ENCODE results near the gene TNNT3. TPM values are rescaled to one million over a fixed set of nuclear protein-coding genes. Genes with fewer than 3 reads are reported as not detected.

TNNT3 gene
- polyA plus RNA-seq, 1 experiment = not detected

- TF ChIP-seq, protein P1, sequence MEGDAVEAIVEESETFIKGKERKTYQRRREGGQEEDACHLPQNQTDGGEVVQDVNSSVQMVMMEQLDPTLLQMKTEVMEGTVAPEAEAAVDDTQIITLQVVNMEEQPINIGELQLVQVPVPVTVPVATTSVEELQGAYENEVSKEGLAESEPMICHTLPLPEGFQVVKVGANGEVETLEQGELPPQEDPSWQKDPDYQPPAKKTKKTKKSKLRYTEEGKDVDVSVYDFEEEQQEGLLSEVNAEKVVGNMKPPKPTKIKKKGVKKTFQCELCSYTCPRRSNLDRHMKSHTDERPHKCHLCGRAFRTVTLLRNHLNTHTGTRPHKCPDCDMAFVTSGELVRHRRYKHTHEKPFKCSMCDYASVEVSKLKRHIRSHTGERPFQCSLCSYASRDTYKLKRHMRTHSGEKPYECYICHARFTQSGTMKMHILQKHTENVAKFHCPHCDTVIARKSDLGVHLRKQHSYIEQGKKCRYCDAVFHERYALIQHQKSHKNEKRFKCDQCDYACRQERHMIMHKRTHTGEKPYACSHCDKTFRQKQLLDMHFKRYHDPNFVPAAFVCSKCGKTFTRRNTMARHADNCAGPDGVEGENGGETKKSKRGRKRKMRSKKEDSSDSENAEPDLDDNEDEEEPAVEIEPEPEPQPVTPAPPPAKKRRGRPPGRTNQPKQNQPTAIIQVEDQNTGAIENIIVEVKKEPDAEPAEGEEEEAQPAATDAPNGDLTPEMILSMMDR (IDR thresholded peaks at IDR 0.05; ENCODE audit: low read depth, low read length) = no peak
- Histone ChIP-seq H3K27ac (ENCODE audit: low read depth, low read length) (no peak overlapping the region), H3K4me3 (ENCODE audit: low read depth, low read length) (no peak overlapping the region), H3K27me3 (ENCODE audit: control insufficient read depth, insufficient read depth, low read length) (peaks cover 9% of the 10 kb centered on the region), H3K9me3 (ENCODE audit: control insufficient read depth, insufficient read depth, low read length) (no peaks in the 10 kb centered on the region; the same call in 1 of the 2 replicates)
- ChIA-PET POLR2A (no interaction called here), CTCF (no interaction called here)
- DNase-seq (ENCODE audit: low read depth, low spot score) = no peak
These were observed 8.5 kb downstream of the TNNT3 start for GRCh38 chr11:1927848-1928469.

- no peaks in the 10 kb centered on the region; the same call in 1 of the 2 replicates for H3K9me3 ChIP-seq (ENCODE audit: control insufficient read depth, insufficient read depth, low read length)
- ChIA-PET CTCF (no interaction called here), POLR2A (interaction anchor here (0.6 kb wide), 1 partner anchor 31 kb away, joined by 6 read pairs; no protein-coding TSS in a partner anchor)
- TF ChIP-seq, protein P1 (IDR thresholded peaks at IDR 0.05; ENCODE audit: low read depth, low read length) = no peak
- H3K4me3 ChIP-seq (ENCODE audit: low read depth, low read length) = no peak overlapping the region
- no peak for DNase-seq (ENCODE audit: low read depth, low spot score)
- no peak overlapping the region for H3K27ac ChIP-seq (ENCODE audit: low read depth, low read length)
- peaks cover 9% of the 10 kb centered on the region for H3K27me3 ChIP-seq (ENCODE audit: control insufficient read depth, insufficient read depth, low read length)
These were observed 9.0 kb downstream of the TNNT3 start for GRCh38 chr11:1928470-1928890.

GRCh38 chr11:1928891-1929541 lies 9.5 kb downstream of the TNNT3 start:
- ChIA-PET CTCF (no interaction called here), POLR2A (interaction anchor here (0.6 kb wide), 1 partner anchor 31 kb away, joined by 6 read pairs; no protein-coding TSS in a partner anchor)
- TF ChIP-seq, protein P1 (IDR thresholded peaks at IDR 0.05; ENCODE audit: low read depth, low read length) = no peak
- no peaks in the 10 kb centered on the region; the same call in 1 of the 2 replicates for H3K9me3 ChIP-seq (ENCODE audit: control insufficient read depth, insufficient read depth, low read length)
- peaks cover 5% of the 10 kb centered on the region for H3K27me3 ChIP-seq (ENCODE audit: control insufficient read depth, insufficient read depth, low read length)
- H3K4me3 ChIP-seq (ENCODE audit: low read depth, low read length) = no peak overlapping the region
- H3K27ac ChIP-seq (ENCODE audit: low read depth, low read length) = no peak overlapping the region
- no peak for DNase-seq (ENCODE audit: low read depth, low spot score)

DNA sequence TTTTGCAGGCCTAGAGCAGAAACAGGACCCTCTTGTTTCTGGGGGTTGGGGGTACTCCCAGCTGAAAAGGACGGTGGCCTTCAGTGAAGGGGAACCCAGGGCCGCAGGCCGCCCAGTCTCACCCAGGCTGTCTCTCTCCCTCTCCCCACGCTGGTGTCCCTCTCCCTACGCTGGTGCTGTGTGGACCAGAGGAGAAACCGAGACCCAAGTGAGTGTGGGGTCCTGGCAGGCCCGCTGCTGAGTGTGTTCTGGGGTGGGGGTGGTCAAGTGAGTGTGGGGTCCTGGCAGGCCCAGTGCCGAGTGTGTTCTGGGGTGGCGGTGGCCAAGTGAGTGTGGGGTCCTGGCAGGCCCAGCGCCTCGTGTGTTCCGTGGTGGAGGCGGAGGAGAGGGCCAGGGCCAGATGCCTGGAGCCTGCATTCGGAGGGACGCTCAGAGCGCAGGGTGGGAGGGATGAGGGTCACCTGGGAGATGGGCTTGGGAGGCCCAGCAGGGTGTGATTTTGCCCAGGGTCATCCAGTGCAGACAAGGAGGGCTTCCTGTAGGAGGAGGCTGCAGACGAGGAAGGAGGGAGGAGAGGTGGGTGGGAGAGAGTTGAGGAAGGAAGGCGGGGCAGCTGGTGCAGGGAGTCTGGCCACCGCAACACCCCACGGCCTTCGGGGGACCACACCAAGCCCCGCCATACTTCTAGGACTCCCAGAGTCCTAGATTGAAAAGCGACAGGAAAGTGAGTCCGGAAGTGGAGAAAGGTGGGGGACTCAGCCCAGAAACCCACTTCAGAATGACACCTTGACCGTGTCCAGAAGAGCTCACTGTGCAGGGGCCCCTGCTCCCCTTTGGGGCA lies 10.3 kb downstream of the TNNT3 start:
- TF ChIP-seq, protein P1 (IDR thresholded peaks at IDR 0.05; ENCODE audit: low read depth, low read length) = no peak
- H3K27me3 ChIP-seq (ENCODE audit: control insufficient read depth, insufficient read depth, low read length) = peaks cover 8% of the 10 kb centered on the region
- H3K9me3 ChIP-seq (ENCODE audit: control insufficient read depth, insufficient read depth, low read length) = no peaks in the 10 kb centered on the region
- ChIA-PET CTCF (no interaction called here), POLR2A (no interaction called here)
- H3K4me3 ChIP-seq (ENCODE audit: low read depth, low read length) = no peak overlapping the region
- H3K27ac ChIP-seq (ENCODE audit: low read depth, low read length) = no peak overlapping the region
- no peak for DNase-seq (ENCODE audit: low read depth, low spot score)

Measured in AG04450 (cell line).